ENCODE measurements around the gene PRKRA. TPM values are rescaled to one million over a fixed set of nuclear protein-coding genes. Genes with fewer than 3 reads are reported as not detected.

Gene PRKRA
- total and polyA plus RNA-seq, 2 donors (not counting 3 experiments of a cell fraction or from before 2014, with no cell fraction given) = 31.0 to 46.6 TPM

- H3K79me2 ChIP-seq (ENCODE audit: control insufficient read depth, insufficient read depth, low read length) = peaks cover 23% of the 10 kb centered on the region
- peaks cover 4 to 5% of the 10 kb centered on the region in 2 experiments for H3K36me3 ChIP-seq (ENCODE audit: control insufficient read depth in 2 of 2, extremely low read depth in 1 of 2, insufficient read depth in 2 of 2, low read length in 2 of 2)
- H4K20me1 ChIP-seq (replicated peaks; ENCODE audit: control insufficient read depth, extremely low read depth, insufficient read depth, low read length) = no peaks in the 10 kb centered on the region
- CTCF ChIA-PET = no interaction called here
- TF ChIP-seq FOS (IDR thresholded peaks at IDR 0.05; ENCODE audit: borderline replicate concordance, insufficient read depth, low read length) (no peak), JUN (IDR thresholded peaks at IDR 0.05; ENCODE audit: borderline replicate concordance, insufficient read depth, insufficient read length, low read depth) (no peak), GATA2 (IDR thresholded peaks at IDR 0.05; ENCODE audit: insufficient read depth, insufficient read length, low read depth, low read length) (no peak), MYC (IDR thresholded peaks at IDR 0.05; ENCODE audit: low read depth, low read length) (no peak), POLR2AphosphoS5 (IDR thresholded peaks at IDR 0.05; ENCODE audit: insufficient read depth, low read depth, low read length) (no peak), EZH2 (IDR thresholded peaks at IDR 0.05; ENCODE audit: borderline replicate concordance, low read depth, low read length, severe bottlenecking) (no peak), POLR2A (IDR thresholded peaks at IDR 0.05; ENCODE audit: low read depth, low read length) (no peak), CTCF (IDR thresholded peaks at IDR 0.05; ENCODE audit: extremely low read depth in 1 of 2, insufficient read depth in 1 of 2, low read depth in 1 of 2, low read length in 2 of 2) (no peak)
- TF ChIP-seq, protein P1, sequence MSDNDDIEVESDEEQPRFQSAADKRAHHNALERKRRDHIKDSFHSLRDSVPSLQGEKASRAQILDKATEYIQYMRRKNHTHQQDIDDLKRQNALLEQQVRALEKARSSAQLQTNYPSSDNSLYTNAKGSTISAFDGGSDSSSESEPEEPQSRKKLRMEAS (IDR thresholded peaks at IDR 0.05; ENCODE audit: insufficient read depth, insufficient read length) = no peak
- peaks cover 15% of the 10 kb centered on the region for H3K4me1 ChIP-seq (ENCODE audit: control insufficient read depth, extremely low read depth, insufficient read depth, low read length)
- intact Hi-C loops (cut with micrococcal nuclease) = no loop called here
- dilution Hi-C loops (cut with MboI; ENCODE audit: extremely low pct_ligation_motif_present, low sequenced_read_pairs) = no loop called here
- no peak overlapping the region for H3K27ac ChIP-seq (ENCODE audit: insufficient read depth, low read depth, low read length)
- no peak overlapping the region for H3K9ac ChIP-seq (replicated peaks; ENCODE audit: extremely low read depth, insufficient read depth, low read length)
- DNase-seq (ENCODE audit: low read depth, low spot score) (no peak), FAIRE-seq (no peak)
- POLR2A ChIA-PET = no interaction called here
- H3K27me3 ChIP-seq (ENCODE audit: control insufficient read depth in 2 of 2, insufficient read depth in 2 of 2, low read length in 2 of 2) = no peaks in the 10 kb centered on the region
- no peak overlapping the region for H2AFZ ChIP-seq (ENCODE audit: low read depth, low read length)
- H3K4me2 ChIP-seq (ENCODE audit: insufficient read depth, low read length) = no peak overlapping the region
- BruUV-seq (replicated peaks) = no TSS peak
- H3K9me3 ChIP-seq (replicated peaks; ENCODE audit: control insufficient read depth, insufficient read depth, low read length) = no peaks in the 10 kb centered on the region
- no peak overlapping the region for H3K4me3 ChIP-seq (replicated peaks in 1 of 3; ENCODE audit: insufficient read depth in 1 of 3, low read depth in 1 of 3, low read length in 3 of 3)
- H3K9me1 ChIP-seq (replicated peaks; ENCODE audit: control insufficient read depth, extremely low read depth, insufficient read depth, low read length) = no peaks in the 10 kb centered on the region
Measured at GRCh38 chr2:178452334-178452733, 1.4 kb upstream of the PRKRA start.

Data from endothelial cell of umbilical vein (primary cell).